Hepatocyte (in vitro differentiated cells): Measurements from ENCODE around the gene PITPNB. TPM values are rescaled to one million over a fixed set of nuclear protein-coding genes. Genes with fewer than 3 reads are reported as not detected.
A peak's percentile ranks its signal among the peaks of the same experiment; 100 is the strongest.

ENCODE experiments used
- DNase-seq: peaks from one replicate; pipeline ENCODE4 v3.0.0-alpha.2; 2016; ENCODE audit warnings: low spot score
- H2AFZ ChIP-seq: fragments of 200-600 bp; sonication (generic); 2 replicates; pipeline ENCODE4 v1.6.0; 2016; ENCODE audit warnings: antibody characterized with exemption, mild to moderate bottlenecking
- H3K27ac ChIP-seq: fragments of 200-600 bp; sonication (generic); 2 replicates; pipeline ENCODE4 v1.5.1; 2016; ENCODE audit warnings: mild to moderate bottlenecking
- H3K27me3 ChIP-seq: fragments of 200-600 bp; sonication (generic); 2 replicates; pipeline ENCODE4 v1.6.1; 2016
- H3K36me3 ChIP-seq: fragments of 200-600 bp; sonication (generic); replicated peaks from 2 replicates; pipeline ENCODE4 v1.5.1; 2016; ENCODE audit warnings: low read depth; ENCODE audit not compliant: insufficient read depth
- H3K4me1 ChIP-seq: fragments of 200-600 bp; sonication (generic); 2 replicates; pipeline ENCODE4 v1.5.1; 2016; ENCODE audit warnings: mild to moderate bottlenecking, moderate library complexity; ENCODE audit not compliant: insufficient read depth
- H3K4me2 ChIP-seq: fragments of 200-600 bp; sonication (generic); 2 replicates; pipeline ENCODE4 v1.6.0; 2016
- H3K4me3 ChIP-seq: fragments of 200-600 bp; sonication (generic); 2 replicates; pipeline ENCODE4 v1.5.1; 2016; ENCODE audit warnings: mild to moderate bottlenecking
- H3K79me2 ChIP-seq: fragments of 200-600 bp; sonication (generic); 2 replicates; pipeline ENCODE4 v1.6.0; 2017; ENCODE audit warnings: mild to moderate bottlenecking
- H3K9me2 ChIP-seq: fragments of 200-600 bp; sonication (generic); replicated peaks from 2 replicates; pipeline ENCODE4 v1.6.0; 2017; ENCODE audit warnings: mild to moderate bottlenecking; ENCODE audit not compliant: insufficient read depth
- H3K9me3 ChIP-seq: fragments of 200-600 bp; sonication (generic); 2 replicates; pipeline ENCODE4 v1.5.1; 2016; ENCODE audit warnings: low read depth, mild to moderate bottlenecking
- H4K20me1 ChIP-seq: fragments of 200-600 bp; sonication (generic); 2 replicates; pipeline ENCODE4 v1.6.0; 2016; ENCODE audit warnings: mild to moderate bottlenecking; ENCODE audit not compliant: insufficient read depth, poor library complexity, severe bottlenecking
- EZH2 ChIP-seq: fragments of 200-600 bp; sonication (generic); IDR thresholded peaks from 2 replicates; pipeline ENCODE4 v1.6.1; 2016; ENCODE audit warnings: antibody characterized with exemption, mild to moderate bottlenecking, borderline replicate concordance
- EZH2phosphoT487 ChIP-seq: fragments of 200-600 bp; sonication (generic); IDR thresholded peaks from one replicate; pipeline ENCODE4 v1.6.1; 2018; ENCODE audit warnings: antibody characterized with exemption, mild to moderate bottlenecking, low read depth, moderate library complexity; ENCODE audit not compliant: unreplicated experiment, severe bottlenecking
- WGBS: methylation state at CpG from one replicate; pipeline ENCODE4 v1.1.6; 2016; ENCODE audit warnings: low lambda C conversion rate; ENCODE audit errors: missing lambda C conversion rate; 5-methylcytosine and 5-hydroxymethylcytosine counted together
- polyA plus RNA-seq: library from polyadenylated mRNA; unstranded; fragments of >200 nt; fragmentation: Nextera tagmentation; extraction: Ambion mirVana; gene quantifications from 2 replicates; pipeline ENCODE4 v1.2.1, GENCODE V29; 2016
- total RNA-seq: library from RNA; depleted of rRNA; stranded (reverse); fragments of >200 nt; gene quantifications from 2 replicates; pipeline ENCODE4 v1.2.3, GENCODE V29; 2014
- TF ChIP-seq, protein P1 (sequence below): fragments of 200-600 bp; sonication (generic); IDR thresholded peaks from 2 replicates; pipeline ENCODE4 v1.5.1; 2016; ENCODE audit warnings: antibody characterized with exemption, mild to moderate bottlenecking; ENCODE audit not compliant: poor library complexity

PITPNB gene
- total and polyA plus RNA-seq, 2 experiments from 2014 or later: 38.7 to 49.3 TPM

DNA sequence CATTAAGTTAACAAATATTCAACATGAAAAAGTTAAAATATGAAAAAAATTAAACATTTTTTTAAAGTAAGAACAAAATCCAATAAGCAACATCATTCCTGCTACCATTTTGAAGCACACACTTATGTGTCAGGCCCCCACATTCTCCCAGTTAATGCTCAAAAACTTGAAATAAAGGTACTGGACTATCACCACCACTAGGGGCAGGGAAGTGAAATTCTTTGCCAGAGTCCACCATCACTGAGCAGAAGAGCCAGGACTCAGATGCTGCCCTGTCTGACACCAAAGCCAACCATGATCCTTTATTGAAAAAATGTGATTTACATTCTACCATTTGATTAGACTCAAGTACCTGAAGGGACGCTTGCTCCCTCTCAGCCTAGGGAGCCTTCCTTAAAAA, 39.1 kb downstream of the PITPNB start:
- DNase-seq: peak; percentile 50
- H3K27ac ChIP-seq: no peak overlapping the region

DNA sequence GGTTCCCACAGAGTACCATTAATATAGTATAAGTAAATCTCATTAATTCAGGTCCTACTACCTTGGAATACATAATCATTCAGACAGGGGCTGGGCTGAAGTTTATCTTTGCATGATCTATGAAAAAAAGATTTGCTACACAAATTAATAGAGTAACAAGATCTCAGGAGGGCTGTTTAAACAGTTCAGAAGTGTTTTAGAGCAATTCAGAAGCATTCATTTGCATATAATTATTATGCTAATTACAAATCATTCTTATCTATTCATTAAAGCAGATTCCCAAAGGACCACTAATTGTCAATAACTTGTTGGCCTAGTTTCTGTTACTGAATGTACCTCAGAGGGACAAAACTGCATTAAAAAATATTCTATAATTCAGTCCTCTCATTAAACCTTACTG, 40.5 kb downstream of the PITPNB start:
- H3K4me3 ChIP-seq: no peak overlapping the region
- H3K36me3 ChIP-seq: no peaks in the 10 kb centered on the region
- no peaks in the 10 kb centered on the region for H3K9me3 ChIP-seq
- no peak overlapping the region for H3K4me2 ChIP-seq
- no peak for DNase-seq
- no peaks in the 10 kb centered on the region for H3K9me2 ChIP-seq
- peaks cover 50% of the 10 kb centered on the region for H3K79me2 ChIP-seq
- TF ChIP-seq EZH2phosphoT487: no peak
- no peak for TF ChIP-seq EZH2
- TF ChIP-seq, protein P1, sequence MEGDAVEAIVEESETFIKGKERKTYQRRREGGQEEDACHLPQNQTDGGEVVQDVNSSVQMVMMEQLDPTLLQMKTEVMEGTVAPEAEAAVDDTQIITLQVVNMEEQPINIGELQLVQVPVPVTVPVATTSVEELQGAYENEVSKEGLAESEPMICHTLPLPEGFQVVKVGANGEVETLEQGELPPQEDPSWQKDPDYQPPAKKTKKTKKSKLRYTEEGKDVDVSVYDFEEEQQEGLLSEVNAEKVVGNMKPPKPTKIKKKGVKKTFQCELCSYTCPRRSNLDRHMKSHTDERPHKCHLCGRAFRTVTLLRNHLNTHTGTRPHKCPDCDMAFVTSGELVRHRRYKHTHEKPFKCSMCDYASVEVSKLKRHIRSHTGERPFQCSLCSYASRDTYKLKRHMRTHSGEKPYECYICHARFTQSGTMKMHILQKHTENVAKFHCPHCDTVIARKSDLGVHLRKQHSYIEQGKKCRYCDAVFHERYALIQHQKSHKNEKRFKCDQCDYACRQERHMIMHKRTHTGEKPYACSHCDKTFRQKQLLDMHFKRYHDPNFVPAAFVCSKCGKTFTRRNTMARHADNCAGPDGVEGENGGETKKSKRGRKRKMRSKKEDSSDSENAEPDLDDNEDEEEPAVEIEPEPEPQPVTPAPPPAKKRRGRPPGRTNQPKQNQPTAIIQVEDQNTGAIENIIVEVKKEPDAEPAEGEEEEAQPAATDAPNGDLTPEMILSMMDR: no peak
- no peak overlapping the region for H2AFZ ChIP-seq
- H4K20me1 ChIP-seq: no peaks in the 10 kb centered on the region
- peaks cover 35% of the 10 kb centered on the region for H3K4me1 ChIP-seq
- H3K27ac ChIP-seq: no peak overlapping the region
- H3K27me3 ChIP-seq: no peaks in the 10 kb centered on the region

More for the DNA sequence above, 39.1 kb downstream of the PITPNB start:
- Histone ChIP-seq H2AFZ (no peak overlapping the region), H3K9me2 (no peaks in the 10 kb centered on the region), H3K9me3 (no peaks in the 10 kb centered on the region), H3K4me3 (no peak overlapping the region), H3K4me1 (peaks cover 29% of the 10 kb centered on the region), H3K36me3 (no peaks in the 10 kb centered on the region), H3K27me3 (no peaks in the 10 kb centered on the region), H3K79me2 (peaks cover 48% of the 10 kb centered on the region), H4K20me1 (no peaks in the 10 kb centered on the region), H3K4me2 (no peak overlapping the region)
- 95% methylated on average over 1 of the region's 1 CpG for WGBS
- TF ChIP-seq EZH2phosphoT487: no peak
- TF ChIP-seq, protein P1: peak; percentile 54

DNA sequence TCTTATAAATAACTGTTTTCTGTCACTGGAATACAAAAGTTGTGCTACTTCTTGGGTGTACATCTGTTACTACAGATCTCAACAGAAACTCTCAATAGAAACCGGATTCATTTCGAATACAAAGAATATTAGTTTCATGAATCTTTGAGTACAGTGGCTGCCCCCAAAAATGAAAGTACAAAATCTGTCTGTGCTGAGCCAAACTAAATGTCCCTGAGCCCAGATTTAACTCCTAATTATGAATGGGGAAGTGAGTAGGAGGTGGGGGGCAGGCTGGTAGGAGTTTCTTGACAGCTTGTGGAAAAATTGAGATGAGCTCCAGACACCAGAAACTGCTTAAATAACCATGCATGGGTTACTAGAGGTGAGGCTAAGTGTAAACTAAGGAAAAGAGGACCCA, 41.6 kb downstream of the PITPNB start:
- Histone ChIP-seq H3K4me1 (peaks cover 28% of the 10 kb centered on the region), H3K9me2 (no peaks in the 10 kb centered on the region), H3K79me2 (peaks cover 50% of the 10 kb centered on the region), H3K4me2 (no peak overlapping the region), H3K36me3 (no peaks in the 10 kb centered on the region), H2AFZ (no peak overlapping the region), H3K27me3 (no peaks in the 10 kb centered on the region), H3K9me3 (no peaks in the 10 kb centered on the region), H3K4me3 (no peak overlapping the region), H3K27ac (no peak overlapping the region), H4K20me1 (no peaks in the 10 kb centered on the region)
- TF ChIP-seq EZH2 (no peak), EZH2phosphoT487 (no peak)
- TF ChIP-seq, protein P1: no peak
- WGBS: 97% methylated on average over 2 of the region's 2 CpGs
- no peak for DNase-seq

DNA sequence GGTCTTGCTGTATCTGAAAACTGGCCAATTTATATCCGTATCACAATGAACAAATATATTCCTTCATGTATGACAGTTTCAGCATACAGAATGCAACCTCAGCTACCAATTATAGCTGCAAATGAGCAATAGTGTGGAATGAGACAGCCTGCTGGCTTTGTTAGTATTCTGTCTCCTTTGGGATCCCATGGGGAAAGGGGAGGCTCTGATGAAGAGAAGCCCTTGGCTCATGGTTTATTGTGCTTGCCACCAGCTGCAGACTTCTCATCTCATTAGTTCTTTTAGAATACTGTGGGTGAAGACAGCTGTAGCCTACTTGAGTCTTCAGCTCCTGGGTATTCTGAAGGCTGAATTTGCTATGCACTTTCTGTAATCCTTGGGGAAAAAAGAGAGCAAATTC, 42.4 kb downstream of the PITPNB start:
- no peak overlapping the region for H3K27ac ChIP-seq
- H3K4me1 ChIP-seq: peaks cover 21% of the 10 kb centered on the region
- H3K79me2 ChIP-seq: peaks cover 50% of the 10 kb centered on the region

More for the DNA sequence above, 42.4 kb downstream of the PITPNB start:
- TF ChIP-seq EZH2 (no peak), EZH2phosphoT487 (no peak)
- TF ChIP-seq, protein P1: no peak
- H3K4me2 ChIP-seq: no peak overlapping the region
- H3K36me3 ChIP-seq: no peaks in the 10 kb centered on the region
- H3K27me3 ChIP-seq: no peaks in the 10 kb centered on the region
- no peak for DNase-seq
- no peaks in the 10 kb centered on the region for H3K9me3 ChIP-seq
- H3K9me2 ChIP-seq: no peaks in the 10 kb centered on the region
- WGBS: 84% methylated on average over 1 of the region's 1 CpG
- H4K20me1 ChIP-seq: no peaks in the 10 kb centered on the region
- no peak overlapping the region for H2AFZ ChIP-seq
- H3K4me3 ChIP-seq: no peak overlapping the region
